ENCODE data around the gene OR2T35. TPM values are rescaled to one million over a fixed set of nuclear protein-coding genes. Genes with fewer than 3 reads are reported as not detected.

Gene OR2T35
- total RNA-seq, 1 experiment from 2014 or later: not detected

GRCh38 chr1:248618878-248619277 is 26.2 kb downstream of the OR2T35 start:
- ChIA-PET RAD21 (ENCODE audit: low non-redundant PET in 1 of 2, low total read pairs in 2 of 2, uncharacterized antibody in 2 of 2, unreplicated experiment in 2 of 2) (no interaction called here), CTCF (no interaction called here), POLR2A (no interaction called here)
- intact Hi-C loops (cut with micrococcal nuclease): no loop called here
- no peaks in the 10 kb centered on the region for H3K79me2 ChIP-seq (ENCODE audit: insufficient read depth, low read length)
- H2AFZ ChIP-seq (ENCODE audit: low read depth, low read length, poor library complexity, severe bottlenecking): no peak overlapping the region
- ATAC-seq (peak; percentile 70), DNase-seq (ENCODE audit: low read depth, low spot score) (peak; percentile 21)
- BruUV-seq (replicated peaks): no TSS peak
- H3K27ac ChIP-seq (ENCODE audit: low read depth, low read length): no peak overlapping the region
- H3K9ac ChIP-seq (ENCODE audit: low read length): no peak overlapping the region
- no peaks in the 10 kb centered on the region for H3K4me1 ChIP-seq (ENCODE audit: control insufficient read depth in 1 of 2, insufficient read depth in 2 of 2, low read length in 2 of 2)
- no peak overlapping the region for H3K4me3 ChIP-seq (replicated peaks in 1 of 2; ENCODE audit: low read depth in 1 of 2, low read length in 2 of 2)
- H3K27me3 ChIP-seq (ENCODE audit: insufficient read depth, low read length): no peaks in the 10 kb centered on the region
- TF ChIP-seq CTCF (IDR thresholded peaks at IDR 0.05 in 2 of 3, conservative IDR thresholded peaks at IDR 0.05 in 1 of 3; ENCODE audit: borderline replicate concordance in 1 of 3, insufficient read depth in 1 of 3, low read depth in 2 of 3, low read length in 2 of 3) (peak; percentile 40 to 75 (median 63); a peak in 5 of 6 replicates), RAD21 (IDR thresholded peaks at IDR 0.05; ENCODE audit: low read depth) (peak; percentile 59), POLR2AphosphoS5 (IDR thresholded peaks at IDR 0.05; ENCODE audit: low read depth, low read length) (no peak)
- H3K4me2 ChIP-seq (ENCODE audit: low read length): no peak overlapping the region
- H3K36me3 ChIP-seq (ENCODE audit: control insufficient read depth in 1 of 2, insufficient read depth in 2 of 2, low read length in 2 of 2): no peaks in the 10 kb centered on the region
- H4K20me1 ChIP-seq (ENCODE audit: insufficient read depth): no peaks in the 10 kb centered on the region
- H3K9me3 ChIP-seq (ENCODE audit: control insufficient read depth in 1 of 2, insufficient read depth in 1 of 2, low read depth in 1 of 2, low read length in 2 of 2): no peaks in the 10 kb centered on the region
- no peaks in the 10 kb centered on the region for H3K9me2 ChIP-seq (ENCODE audit: insufficient read depth)

- DNase-seq (ENCODE audit: low read depth, low spot score) (no peak), ATAC-seq (no peak)
- intact Hi-C loops (cut with micrococcal nuclease): no loop called here
- RAD21 ChIA-PET (ENCODE audit: low non-redundant PET in 1 of 2, low total read pairs in 2 of 2, uncharacterized antibody in 2 of 2, unreplicated experiment in 2 of 2): no interaction called here
- POLR2A ChIA-PET: no interaction called here
- no peak overlapping the region for H3K27ac ChIP-seq (ENCODE audit: low read depth, low read length)
- CTCF ChIA-PET: no interaction called here
- no peaks in the 10 kb centered on the region for H3K9me2 ChIP-seq (ENCODE audit: insufficient read depth)
- no peak overlapping the region for H3K9ac ChIP-seq (ENCODE audit: low read length)
- no peak for TF ChIP-seq FOSL1 (IDR thresholded peaks at IDR 0.05; ENCODE audit: low read depth)
- TF ChIP-seq MAX (IDR thresholded peaks at IDR 0.05): no peak
- TF ChIP-seq YY1 (IDR thresholded peaks at IDR 0.05; ENCODE audit: extremely low read depth, insufficient replicate concordance, low read depth, low read length): no peak
- TF ChIP-seq JUND (IDR thresholded peaks at IDR 0.05): no peak
- no peak for TF ChIP-seq SRF (IDR thresholded peaks at IDR 0.05; ENCODE audit: low read depth)
- no peak for TF ChIP-seq POLR2A (IDR thresholded peaks at IDR 0.05; ENCODE audit: borderline replicate concordance, extremely low read depth, insufficient read depth, insufficient read length)
- no peak for TF ChIP-seq CEBPB (IDR thresholded peaks at IDR 0.05; ENCODE audit: low read depth)
- TF ChIP-seq ZBTB33 (IDR thresholded peaks at IDR 0.05; ENCODE audit: extremely low read depth, insufficient replicate concordance, low read length): no peak
- no peak for TF ChIP-seq REST (IDR thresholded peaks at IDR 0.05; ENCODE audit: low read depth)
- no peak for TF ChIP-seq SP1 (IDR thresholded peaks at IDR 0.05; ENCODE audit: low read depth)
- TF ChIP-seq POLR2AphosphoS5 (IDR thresholded peaks at IDR 0.05; ENCODE audit: low read depth, low read length): no peak
- BruUV-seq (replicated peaks): no TSS peak
- H2AFZ ChIP-seq (ENCODE audit: low read depth, low read length, poor library complexity, severe bottlenecking): no peak overlapping the region
- H4K20me1 ChIP-seq (ENCODE audit: insufficient read depth): no peaks in the 10 kb centered on the region
- H3K4me1 ChIP-seq (ENCODE audit: control insufficient read depth in 1 of 2, insufficient read depth in 2 of 2, low read length in 2 of 2): no peaks in the 10 kb centered on the region
- no peak overlapping the region for H3K4me3 ChIP-seq (replicated peaks in 1 of 2; ENCODE audit: low read depth in 1 of 2, low read length in 2 of 2)
- H3K9me3 ChIP-seq (ENCODE audit: control insufficient read depth in 1 of 2, insufficient read depth in 1 of 2, low read depth in 1 of 2, low read length in 2 of 2): no peaks in the 10 kb centered on the region
- H3K79me2 ChIP-seq (ENCODE audit: insufficient read depth, low read length): no peaks in the 10 kb centered on the region
- no peak overlapping the region for H3K4me2 ChIP-seq (ENCODE audit: low read length)
- H3K27me3 ChIP-seq (ENCODE audit: insufficient read depth, low read length): no peaks in the 10 kb centered on the region
- no peaks in the 10 kb centered on the region for H3K36me3 ChIP-seq (ENCODE audit: control insufficient read depth in 1 of 2, insufficient read depth in 2 of 2, low read length in 2 of 2)
Measured at GRCh38 chr1:248618119-248618518, 27.0 kb downstream of the OR2T35 start.
